ENCODE measurements around the gene SNRPD3. TPM values are rescaled to one million over a fixed set of nuclear protein-coding genes. Genes with fewer than 3 reads are reported as not detected.

Gene SNRPD3
- total RNA-seq, 1 experiment from 2014 or later, result 217 TPM

DNA sequence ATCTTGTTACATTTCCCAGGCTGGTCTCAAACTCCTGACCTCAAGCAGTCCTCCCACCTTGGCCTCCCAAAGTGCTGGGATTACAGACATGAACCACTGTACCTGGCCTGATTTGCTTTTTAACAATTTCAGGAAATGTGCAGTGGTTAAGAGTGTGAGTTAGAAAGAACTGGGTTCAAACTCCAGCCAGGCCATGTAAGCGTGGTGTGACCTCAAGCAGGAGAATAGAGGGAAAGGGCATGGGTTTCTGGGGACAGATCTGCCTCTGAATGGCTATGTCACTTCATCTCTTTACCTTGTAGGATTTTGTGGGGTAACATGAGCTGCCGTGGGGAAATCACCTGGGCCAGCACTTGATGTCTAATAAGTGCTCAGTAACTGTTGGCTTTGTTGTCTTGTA is 9.3 kb downstream of the SNRPD3 start:
- Histone ChIP-seq H3K36me3 (ENCODE audit: insufficient read depth, low read length) (peaks cover 32% of the 10 kb centered on the region; the same call in 1 of the 2 replicates), H3K4me1 (ENCODE audit: low read length) (no peaks in the 10 kb centered on the region), H3K79me2 (ENCODE audit: low read length) (peaks cover 65% of the 10 kb centered on the region), H3K27me3 (ENCODE audit: low read length) (no peaks in the 10 kb centered on the region), H3K27ac (ENCODE audit: low read length) (no peak overlapping the region), H3K9me2 (replicated peaks; ENCODE audit: insufficient read depth, low read length) (no peaks in the 10 kb centered on the region), H3K9ac (ENCODE audit: low read length) (no peak overlapping the region), H3K4me3 (ENCODE audit: low read length) (no peak overlapping the region), H3K4me2 (ENCODE audit: low read depth, low read length, poor library complexity, severe bottlenecking) (no peak overlapping the region), H3K9me3 (ENCODE audit: low read length) (no peaks in the 10 kb centered on the region), H2AFZ (ENCODE audit: low read length) (no peak overlapping the region), H4K20me1 (ENCODE audit: insufficient read depth, low read depth, low read length) (peaks cover 60% of the 10 kb centered on the region)
- DNase-seq, result no peak

DNA sequence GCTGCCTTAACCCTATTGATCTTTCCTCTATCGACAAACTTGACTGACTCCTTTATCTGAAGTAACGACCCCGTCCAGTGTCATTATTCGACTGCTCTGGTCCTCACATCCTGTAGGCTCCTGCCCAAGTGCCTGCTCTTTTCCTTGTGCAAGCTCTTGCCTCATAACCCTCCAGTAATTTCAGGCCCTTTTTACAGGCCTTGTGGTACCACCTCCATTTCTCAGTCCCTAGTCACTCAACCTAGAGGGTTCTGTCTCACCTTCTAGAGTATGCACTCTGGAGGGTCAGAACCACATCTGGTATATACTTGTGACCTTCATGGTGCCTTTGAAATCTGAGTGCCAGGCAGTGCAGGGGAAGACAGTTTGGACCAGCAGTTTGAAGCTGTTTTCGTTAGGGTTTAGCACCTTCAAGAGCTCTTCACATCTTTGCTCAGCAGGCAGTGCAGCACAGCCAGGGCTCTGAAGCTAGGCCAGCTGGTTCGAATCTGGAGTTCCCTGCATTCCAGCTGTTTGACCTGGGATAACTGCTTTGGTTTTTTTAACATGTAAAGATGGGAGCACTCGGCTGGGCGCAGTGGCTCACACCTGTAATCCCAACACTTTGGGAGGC is 11.2 kb downstream of the SNRPD3 start:
- H3K27ac ChIP-seq (ENCODE audit: low read length), result no peak overlapping the region
- H3K4me2 ChIP-seq (ENCODE audit: low read depth, low read length, poor library complexity, severe bottlenecking), result no peak overlapping the region
- H3K9me3 ChIP-seq (ENCODE audit: low read length), result no peaks in the 10 kb centered on the region
- no peak for DNase-seq
- H3K4me1 ChIP-seq (ENCODE audit: low read length), result no peaks in the 10 kb centered on the region
- no peaks in the 10 kb centered on the region for H3K27me3 ChIP-seq (ENCODE audit: low read length)
- H2AFZ ChIP-seq (ENCODE audit: low read length), result no peak overlapping the region
- H3K36me3 ChIP-seq (ENCODE audit: insufficient read depth, low read length), result peaks cover 28% of the 10 kb centered on the region; the same call in 1 of the 2 replicates
- H3K79me2 ChIP-seq (ENCODE audit: low read length), result peaks cover 55% of the 10 kb centered on the region
- H3K9ac ChIP-seq (ENCODE audit: low read length), result no peak overlapping the region
- no peak overlapping the region for H3K4me3 ChIP-seq (ENCODE audit: low read length)
- H3K9me2 ChIP-seq (replicated peaks; ENCODE audit: insufficient read depth, low read length), result no peaks in the 10 kb centered on the region
- peaks cover 55% of the 10 kb centered on the region for H4K20me1 ChIP-seq (ENCODE audit: insufficient read depth, low read depth, low read length)

DNA sequence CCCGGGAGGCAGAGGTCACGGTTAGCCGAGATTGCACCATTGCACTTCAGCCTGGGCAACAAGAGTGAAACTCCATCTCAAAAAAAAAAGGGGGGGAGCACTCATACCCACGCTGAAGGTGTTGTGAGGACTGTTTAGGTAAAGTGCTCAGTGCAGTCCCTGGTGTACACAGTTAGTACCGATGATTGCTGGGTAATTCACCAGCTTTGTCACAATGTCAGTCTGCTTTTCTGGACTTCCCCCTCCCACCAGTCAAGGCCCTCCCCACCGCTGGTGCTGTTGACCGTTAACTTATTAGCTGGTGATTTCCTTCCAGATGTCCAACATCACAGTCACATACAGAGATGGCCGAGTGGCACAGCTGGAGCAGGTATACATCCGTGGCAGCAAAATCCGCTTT is 11.9 kb downstream of the SNRPD3 start:
- no peaks in the 10 kb centered on the region for H3K27me3 ChIP-seq (ENCODE audit: low read length)
- H4K20me1 ChIP-seq (ENCODE audit: insufficient read depth, low read depth, low read length), result peaks cover 54% of the 10 kb centered on the region
- peaks cover 30% of the 10 kb centered on the region for H3K36me3 ChIP-seq (ENCODE audit: insufficient read depth, low read length)
- no peak overlapping the region for H2AFZ ChIP-seq (ENCODE audit: low read length)
- H3K9ac ChIP-seq (ENCODE audit: low read length), result no peak overlapping the region
- no peaks in the 10 kb centered on the region for H3K9me2 ChIP-seq (replicated peaks; ENCODE audit: insufficient read depth, low read length)
- no peak overlapping the region for H3K4me3 ChIP-seq (ENCODE audit: low read length)
- peaks cover 50% of the 10 kb centered on the region for H3K79me2 ChIP-seq (ENCODE audit: low read length)
- no peak overlapping the region for H3K4me2 ChIP-seq (ENCODE audit: low read depth, low read length, poor library complexity, severe bottlenecking)
- no peaks in the 10 kb centered on the region for H3K4me1 ChIP-seq (ENCODE audit: low read length)
- no peak overlapping the region for H3K27ac ChIP-seq (ENCODE audit: low read length)
- DNase-seq, result no peak
- H3K9me3 ChIP-seq (ENCODE audit: low read length), result no peaks in the 10 kb centered on the region

DNA sequence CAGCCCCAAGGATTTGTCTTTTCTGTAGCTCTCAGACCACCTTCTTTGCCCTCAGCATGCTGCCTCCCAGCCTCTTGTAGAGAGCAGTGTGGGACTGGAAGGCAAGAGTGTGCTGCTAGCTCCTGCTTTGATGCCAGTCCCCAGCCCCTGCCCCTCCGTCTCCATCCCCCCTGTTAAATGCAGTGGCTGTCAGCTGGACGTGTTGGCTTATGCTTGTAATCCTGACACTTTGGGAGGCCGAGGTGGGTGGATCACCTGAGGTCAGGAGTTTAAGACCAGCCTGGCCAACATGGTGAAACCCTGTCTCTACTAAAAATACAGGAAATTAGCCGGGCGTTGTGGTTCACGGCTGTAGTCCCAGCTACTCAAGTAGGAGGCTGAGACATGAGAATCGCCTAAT is 15.5 kb downstream of the SNRPD3 start:
- Histone ChIP-seq H2AFZ (ENCODE audit: low read length) (no peak overlapping the region), H3K9me2 (replicated peaks; ENCODE audit: insufficient read depth, low read length) (no peaks in the 10 kb centered on the region), H3K79me2 (ENCODE audit: low read length) (peaks cover 15% of the 10 kb centered on the region), H3K4me3 (ENCODE audit: low read length) (no peak overlapping the region), H3K36me3 (ENCODE audit: insufficient read depth, low read length) (peaks cover 38% of the 10 kb centered on the region), H3K4me1 (ENCODE audit: low read length) (no peaks in the 10 kb centered on the region), H3K27ac (ENCODE audit: low read length) (no peak overlapping the region), H3K9me3 (ENCODE audit: low read length) (no peaks in the 10 kb centered on the region), H3K27me3 (ENCODE audit: low read length) (no peaks in the 10 kb centered on the region), H3K9ac (ENCODE audit: low read length) (no peak overlapping the region), H4K20me1 (ENCODE audit: insufficient read depth, low read depth, low read length) (peaks cover 24% of the 10 kb centered on the region), H3K4me2 (ENCODE audit: low read depth, low read length, poor library complexity, severe bottlenecking) (no peak overlapping the region)
- DNase-seq, result no peak

DNA sequence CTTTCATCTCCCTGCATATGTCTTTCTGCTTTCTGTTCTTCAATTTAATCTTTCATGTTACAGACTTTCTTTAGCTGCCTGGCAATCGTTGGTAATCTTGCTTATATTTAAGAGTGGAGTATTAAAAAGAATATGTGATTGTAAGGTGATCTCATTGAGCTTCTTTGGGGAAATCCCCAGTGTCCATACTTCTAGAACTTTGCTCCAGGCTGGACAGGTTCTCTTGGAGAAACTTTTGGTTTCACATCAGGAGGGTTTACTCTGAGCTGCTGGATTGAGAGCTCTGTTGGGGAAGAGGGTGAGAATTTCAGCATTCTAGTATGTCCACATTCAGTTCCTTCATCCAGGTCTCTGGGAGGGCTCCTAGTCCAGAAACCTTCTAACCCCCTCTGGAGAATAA is 21.0 kb downstream of the SNRPD3 start:
- no peak overlapping the region for H2AFZ ChIP-seq (ENCODE audit: low read length)
- H3K4me3 ChIP-seq (ENCODE audit: low read length), result no peak overlapping the region

DNA sequence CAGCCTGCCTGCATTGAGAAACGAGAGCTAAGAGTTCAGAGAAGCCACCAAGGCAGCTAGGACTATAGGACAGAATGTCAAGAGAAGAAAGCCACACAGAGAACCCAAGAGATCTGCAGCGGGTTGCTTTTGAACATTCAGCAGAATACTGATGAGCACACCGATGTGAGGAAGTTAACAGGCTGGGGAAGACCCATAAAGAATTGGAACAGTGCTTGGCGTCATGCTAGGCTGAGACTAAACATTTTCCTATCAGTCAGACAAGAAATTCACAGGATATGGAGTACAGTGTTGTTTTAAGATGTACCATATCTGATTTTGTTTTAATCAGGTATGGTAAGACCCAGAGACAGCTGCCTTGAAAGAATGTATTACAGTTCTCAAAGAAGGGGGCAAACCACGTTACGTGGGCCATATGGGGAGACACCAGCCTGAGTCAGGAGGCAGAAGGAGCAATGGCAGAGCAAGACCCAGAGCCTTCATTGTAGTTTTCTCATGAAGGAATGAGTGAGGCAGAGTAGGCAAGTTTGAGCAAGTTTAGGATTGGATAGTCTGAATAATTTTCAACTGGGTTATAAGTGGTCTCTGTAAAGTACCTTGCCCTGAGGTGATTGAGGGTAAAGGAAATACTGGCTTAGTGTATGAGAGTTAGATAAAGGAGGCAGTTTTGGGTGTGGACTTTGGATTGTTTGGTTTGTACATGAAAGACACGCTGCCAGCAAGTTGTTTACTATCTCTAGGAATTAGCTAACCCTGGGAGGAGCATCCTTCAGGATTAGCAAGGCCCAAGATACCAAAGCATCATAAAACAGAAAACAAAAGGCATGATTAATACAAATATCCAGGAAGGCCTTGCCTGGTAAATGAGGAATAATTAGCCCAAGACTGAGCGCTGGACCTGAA is 22.8 kb downstream of the SNRPD3 start:
- no peaks in the 10 kb centered on the region for H4K20me1 ChIP-seq (ENCODE audit: insufficient read depth, low read depth, low read length)
- H3K27ac ChIP-seq (ENCODE audit: low read length), result no peak overlapping the region
- DNase-seq, result no peak
- no peak overlapping the region for H3K4me3 ChIP-seq (ENCODE audit: low read length)
- no peaks in the 10 kb centered on the region for H3K79me2 ChIP-seq (ENCODE audit: low read length)
- H3K9me2 ChIP-seq (replicated peaks; ENCODE audit: insufficient read depth, low read length), result no peaks in the 10 kb centered on the region
- no peaks in the 10 kb centered on the region for H3K27me3 ChIP-seq (ENCODE audit: low read length)
- H2AFZ ChIP-seq (ENCODE audit: low read length), result no peak overlapping the region
- peaks cover 6% of the 10 kb centered on the region; the same call in 1 of the 2 replicates for H3K36me3 ChIP-seq (ENCODE audit: insufficient read depth, low read length)
- no peaks in the 10 kb centered on the region for H3K4me1 ChIP-seq (ENCODE audit: low read length)
- no peak overlapping the region for H3K9ac ChIP-seq (ENCODE audit: low read length)
- H3K9me3 ChIP-seq (ENCODE audit: low read length), result no peaks in the 10 kb centered on the region
- H3K4me2 ChIP-seq (ENCODE audit: low read depth, low read length, poor library complexity, severe bottlenecking), result no peak overlapping the region

More for the DNA sequence above, 21.0 kb downstream of the SNRPD3 start:
- Histone ChIP-seq H3K9ac (ENCODE audit: low read length) (no peak overlapping the region), H3K27me3 (ENCODE audit: low read length) (no peaks in the 10 kb centered on the region), H3K4me2 (ENCODE audit: low read depth, low read length, poor library complexity, severe bottlenecking) (no peak overlapping the region), H3K36me3 (ENCODE audit: insufficient read depth, low read length) (peaks cover 22% of the 10 kb centered on the region), H3K27ac (ENCODE audit: low read length) (no peak overlapping the region), H3K4me1 (ENCODE audit: low read length) (no peaks in the 10 kb centered on the region), H3K9me3 (ENCODE audit: low read length) (no peaks in the 10 kb centered on the region), H3K9me2 (replicated peaks; ENCODE audit: insufficient read depth, low read length) (no peaks in the 10 kb centered on the region), H3K79me2 (ENCODE audit: low read length) (no peaks in the 10 kb centered on the region), H4K20me1 (ENCODE audit: insufficient read depth, low read depth, low read length) (peaks cover 5% of the 10 kb centered on the region; the same call in 1 of the 2 replicates)
- DNase-seq, result no peak

DNA sequence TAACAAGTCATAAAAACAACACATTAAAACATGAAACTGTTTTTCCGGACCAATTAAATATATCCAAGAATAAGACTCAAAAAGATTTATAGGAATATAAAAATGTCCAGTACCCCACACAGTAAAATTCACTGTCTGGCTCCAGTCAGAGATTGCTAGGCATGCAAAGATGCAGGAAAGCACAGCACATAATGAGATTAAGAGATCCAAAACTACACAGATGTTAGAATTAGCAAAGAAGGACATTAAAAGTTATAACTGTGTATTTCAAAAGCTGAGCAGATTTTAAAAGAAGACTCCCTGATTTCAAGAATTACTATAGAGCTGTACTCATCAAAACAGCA is 23.4 kb downstream of the SNRPD3 start:
- Histone ChIP-seq H3K79me2 (ENCODE audit: low read length) (no peaks in the 10 kb centered on the region), H3K27ac (ENCODE audit: low read length) (no peak overlapping the region), H3K9me2 (replicated peaks; ENCODE audit: insufficient read depth, low read length) (no peaks in the 10 kb centered on the region), H4K20me1 (ENCODE audit: insufficient read depth, low read depth, low read length) (no peaks in the 10 kb centered on the region), H2AFZ (ENCODE audit: low read length) (no peak overlapping the region), H3K9ac (ENCODE audit: low read length) (no peak overlapping the region), H3K27me3 (ENCODE audit: low read length) (no peaks in the 10 kb centered on the region), H3K4me3 (ENCODE audit: low read length) (no peak overlapping the region), H3K4me1 (ENCODE audit: low read length) (no peaks in the 10 kb centered on the region), H3K9me3 (ENCODE audit: low read length) (no peaks in the 10 kb centered on the region), H3K36me3 (ENCODE audit: insufficient read depth, low read length) (no peaks in the 10 kb centered on the region; the same call in 1 of the 2 replicates), H3K4me2 (ENCODE audit: low read depth, low read length, poor library complexity, severe bottlenecking) (no peak overlapping the region)
- no peak for DNase-seq

DNA sequence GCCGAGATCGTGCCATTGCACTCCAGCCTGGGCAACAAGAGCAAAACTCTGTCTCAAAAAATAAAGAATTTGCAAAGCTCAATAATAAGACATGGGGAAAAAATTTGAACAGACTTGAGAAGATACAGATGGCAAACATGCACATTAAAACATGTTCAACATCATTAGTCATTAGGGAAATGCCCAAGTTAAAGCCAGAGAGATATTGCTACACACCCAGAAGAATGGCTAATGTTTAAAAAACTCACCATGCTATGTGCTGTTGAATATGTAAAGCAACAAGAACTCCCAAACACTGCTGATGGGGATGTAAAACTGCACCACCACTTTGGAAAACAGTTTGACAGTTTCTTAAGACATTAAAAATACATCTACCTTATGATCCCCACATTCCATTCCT is 24.5 kb downstream of the SNRPD3 start:
- H3K36me3 ChIP-seq (ENCODE audit: insufficient read depth, low read length), result no peaks in the 10 kb centered on the region
- no peaks in the 10 kb centered on the region for H3K9me3 ChIP-seq (ENCODE audit: low read length)
- H3K27me3 ChIP-seq (ENCODE audit: low read length), result no peaks in the 10 kb centered on the region
- H3K27ac ChIP-seq (ENCODE audit: low read length), result no peak overlapping the region
- H3K4me1 ChIP-seq (ENCODE audit: low read length), result no peaks in the 10 kb centered on the region
- H3K9ac ChIP-seq (ENCODE audit: low read length), result no peak overlapping the region
- H2AFZ ChIP-seq (ENCODE audit: low read length), result no peak overlapping the region
- no peak overlapping the region for H3K4me2 ChIP-seq (ENCODE audit: low read depth, low read length, poor library complexity, severe bottlenecking)
- DNase-seq, result no peak
- H4K20me1 ChIP-seq (ENCODE audit: insufficient read depth, low read depth, low read length), result no peaks in the 10 kb centered on the region
- H3K79me2 ChIP-seq (ENCODE audit: low read length), result no peaks in the 10 kb centered on the region
- H3K4me3 ChIP-seq (ENCODE audit: low read length), result no peak overlapping the region
- H3K9me2 ChIP-seq (replicated peaks; ENCODE audit: insufficient read depth, low read length), result no peaks in the 10 kb centered on the region
